Natural killer cell (primary cell): ENCODE data around the gene VEPH1. TPM values are rescaled to one million over a fixed set of nuclear protein-coding genes. Genes with fewer than 3 reads are reported as not detected.

Experiments
- ATAC-seq, 3 donors: fragments of 150-1000 bp in 2 of 3; fragments of 200-7000 bp in 1 of 3; cut with Tn5 transposase; 1 replicate in 1 of 3; 2 replicates in 2 of 3; pipeline ENCODE4 v1.10.0; 2021; ENCODE audit warnings: mild to moderate bottlenecking in 2 of 3, moderate library complexity in 2 of 3
- DNase-seq, 2 donors: peaks; one replicate each; pipeline versions ENCODE4 v3.0.0 to v3.0.0-alpha.2; 2013 to 2021; ENCODE audit warnings: mixed read lengths in 1 of 2
- H3K27ac ChIP-seq: one replicate; pipeline ENCODE4 v1.5.1; 2013; ENCODE audit warnings: mild to moderate bottlenecking, low read length
- H3K27me3 ChIP-seq: one replicate; pipeline ENCODE4 v1.6.1; 2013; ENCODE audit warnings: low read length; ENCODE audit not compliant: control insufficient read depth, insufficient read depth
- H3K36me3 ChIP-seq: one replicate; pipeline ENCODE4 v1.6.1; 2013; ENCODE audit warnings: low read length; ENCODE audit not compliant: control insufficient read depth, insufficient read depth
- H3K4me1 ChIP-seq: one replicate; pipeline ENCODE4 v1.6.1; 2013; ENCODE audit warnings: low read length; ENCODE audit not compliant: control insufficient read depth, insufficient read depth
- H3K4me3 ChIP-seq: one replicate; pipeline ENCODE4 v1.5.1; 2013; ENCODE audit warnings: low read length
- H3K9me3 ChIP-seq: one replicate; pipeline ENCODE4 v1.6.1; 2013; ENCODE audit warnings: low read length; ENCODE audit not compliant: control insufficient read depth, insufficient read depth
- H3K27ac Mint-ChIP-seq, 2 donors: one replicate each; pipeline ENCODE4 v1.8.0; 2022; ENCODE audit warnings: mild to moderate bottlenecking in 2 of 2, mixed read lengths in 2 of 2, moderate library complexity in 1 of 2
- H3K27me3 Mint-ChIP-seq, 2 donors: one replicate each; pipeline ENCODE4 v1.8.0; 2022; ENCODE audit warnings: low read depth in 2 of 2, mixed read lengths in 2 of 2
- H3K36me3 Mint-ChIP-seq: one replicate; pipeline ENCODE4 v1.8.0; 2022; ENCODE audit warnings: mixed read lengths
- H3K4me1 Mint-ChIP-seq, 2 donors: one replicate each; pipeline ENCODE4 v1.8.0; 2022; ENCODE audit warnings: mixed read lengths in 2 of 2
- H3K4me3 Mint-ChIP-seq: one replicate; pipeline ENCODE4 v1.8.0; 2022; ENCODE audit warnings: mild to moderate bottlenecking, moderate library complexity, mixed read lengths
- H3K9me3 Mint-ChIP-seq, 2 donors: one replicate each; pipeline ENCODE4 v1.8.0; 2022; ENCODE audit warnings: mixed read lengths in 2 of 2
- CTCF ChIP-seq: fragments of 200-600 bp; IDR thresholded peaks from one replicate; pipeline ENCODE4 v1.8.0; 2022; ENCODE audit warnings: antibody characterized with exemption
- WGBS: methylation state at CpG from one replicate; pipeline ENCODE4 v1.1.7; 2013; ENCODE audit warnings: missing lambda C conversion rate; ENCODE audit not compliant: insufficient coverage; 5-methylcytosine and 5-hydroxymethylcytosine counted together
- intact Hi-C: fragments of 100-400 bp; cut with micrococcal nuclease; formaldehyde crosslinking; loops from one replicate; pipeline ENCODE4 v1.14.2; 2022
- total RNA-seq, 4 donors: library from RNA; stranded (reverse); fragments of 120-200 nt in 1 of 4; gene quantifications; one replicate each; pipeline versions ENCODE4 v1.2.3 to v1.2.4, GENCODE V29; 2013 to 2022

Gene VEPH1
- total RNA-seq, 3 donors from 2014 or later (not counting 1 experiment from before 2014, with no cell fraction given): 0.41 to 1.3 (median 0.60) TPM

- Mint-ChIP-seq H3K4me3 (no peak overlapping the region), H3K9me3 (no peaks in the 10 kb centered on the region), H3K36me3 (no peaks in the 10 kb centered on the region), H3K27me3 (no peaks in the 10 kb centered on the region), H3K27ac (no peak overlapping the region), H3K4me1 (no peaks in the 10 kb centered on the region)
- no peak for TF ChIP-seq CTCF
- H3K4me1 ChIP-seq: no peaks in the 10 kb centered on the region
- no peaks in the 10 kb centered on the region for H3K9me3 ChIP-seq
- H3K27me3 ChIP-seq: no peaks in the 10 kb centered on the region
- intact Hi-C loops: no loop called here
- DNase-seq (no peak), ATAC-seq (no peak)
- no peak overlapping the region for H3K27ac ChIP-seq
- H3K4me3 ChIP-seq: no peak overlapping the region
- H3K36me3 ChIP-seq: no peaks in the 10 kb centered on the region
- 92% methylated on average over 3 of the region's 4 CpGs for WGBS
Observed at GRCh38 chr3:157514371-157514895, 11.2 kb upstream of the VEPH1 start.

GRCh38 chr3:157513585-157513984 lies 10.4 kb upstream of the VEPH1 start:
- H3K9me3 ChIP-seq: no peaks in the 10 kb centered on the region
- WGBS: no CpG with 5 or more reads among the region's 1 CpG

GRCh38 chr3:157512534-157512933 lies 9.3 kb upstream of the VEPH1 start:
- Histone ChIP-seq H3K4me1 (no peaks in the 10 kb centered on the region), H3K9me3 (no peaks in the 10 kb centered on the region), H3K27me3 (no peaks in the 10 kb centered on the region), H3K4me3 (no peak overlapping the region), H3K36me3 (no peaks in the 10 kb centered on the region), H3K27ac (no peak overlapping the region)
- 90% methylated on average over 5 of the region's 5 CpGs for WGBS
- ATAC-seq: no peak
- Mint-ChIP-seq H3K36me3 (no peaks in the 10 kb centered on the region), H3K9me3 (peaks cover 4 to 6% of the 10 kb centered on the region in 2 donors), H3K4me3 (no peak overlapping the region), H3K27me3 (no peaks in the 10 kb centered on the region), H3K27ac (no peak overlapping the region), H3K4me1 (no peaks in the 10 kb centered on the region)
- DNase-seq: no peak
- intact Hi-C loops: no loop called here
- no peak for TF ChIP-seq CTCF

More at GRCh38 chr3:157513585-157513984, 10.4 kb upstream of the VEPH1 start:
- Histone ChIP-seq H3K4me3 (no peak overlapping the region), H3K36me3 (no peaks in the 10 kb centered on the region), H3K27me3 (no peaks in the 10 kb centered on the region), H3K4me1 (no peaks in the 10 kb centered on the region), H3K27ac (no peak overlapping the region)
- DNase-seq: no peak
- no peaks in the 10 kb centered on the region for H3K4me1 Mint-ChIP-seq
- H3K9me3 Mint-ChIP-seq: peaks cover under 1 to 1% of the 10 kb centered on the region in 2 donors
- H3K27ac Mint-ChIP-seq: no peak overlapping the region
- H3K36me3 Mint-ChIP-seq: no peaks in the 10 kb centered on the region
- intact Hi-C loops: no loop called here
- TF ChIP-seq CTCF: no peak
- no peak for ATAC-seq
- no peaks in the 10 kb centered on the region for H3K27me3 Mint-ChIP-seq
- H3K4me3 Mint-ChIP-seq: no peak overlapping the region

DNA sequence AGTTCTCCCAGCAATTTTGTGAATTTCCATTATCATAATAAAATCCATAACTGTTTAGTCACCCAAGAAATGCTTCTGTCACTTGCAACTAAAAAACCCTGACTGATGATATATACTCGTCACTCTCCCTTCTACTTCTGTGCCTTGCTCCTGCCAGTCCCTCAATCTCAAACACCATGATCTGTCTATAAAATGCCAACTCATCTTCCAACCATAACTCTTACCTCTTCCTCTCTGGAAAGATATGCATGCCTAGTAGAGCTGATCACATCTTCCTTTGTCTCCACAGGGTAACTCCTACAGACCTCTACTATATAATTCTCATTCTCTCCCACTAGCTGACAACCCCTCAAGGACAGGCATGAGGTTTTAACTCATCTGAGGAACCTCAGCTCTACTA lies 5.2 kb upstream of the VEPH1 start:
- Mint-ChIP-seq H3K4me1 (no peaks in the 10 kb centered on the region), H3K9me3 (peaks cover 4 to 6% of the 10 kb centered on the region in 2 donors), H3K27me3 (no peaks in the 10 kb centered on the region), H3K27ac (no peak overlapping the region), H3K36me3 (no peaks in the 10 kb centered on the region), H3K4me3 (no peak overlapping the region)
- TF ChIP-seq CTCF: no peak
- DNase-seq: no peak
- no peak for ATAC-seq
- Histone ChIP-seq H3K4me3 (no peak overlapping the region), H3K9me3 (no peaks in the 10 kb centered on the region), H3K27ac (no peak overlapping the region), H3K36me3 (no peaks in the 10 kb centered on the region), H3K4me1 (no peaks in the 10 kb centered on the region), H3K27me3 (no peaks in the 10 kb centered on the region)
- intact Hi-C loops: no loop called here
- WGBS: 68% methylated on average over 1 of the region's 1 CpG
